Fibroblast of pulmonary artery (primary cell): ENCODE data around the gene OSGIN1.
A peak's percentile ranks its signal among the peaks of the same experiment; 100 is the strongest.

Source experiments
- DNase-seq: peaks from one replicate; pipeline ENCODE4 v3.0.0-alpha.2; 2010; ENCODE audit warnings: low read depth
- H3K4me3 ChIP-seq: replicated peaks from 2 replicates; pipeline ENCODE4 v1.5.1; 2011; ENCODE audit warnings: low read depth, mild to moderate bottlenecking, control low read depth, low read length, moderate library complexity
- CTCF ChIP-seq: IDR thresholded peaks from 2 replicates; pipeline ENCODE4 v1.5.1; 2011; ENCODE audit warnings: mild to moderate bottlenecking, control low read depth, low read length, inconsistent platforms; ENCODE audit errors: missing control alignments

The OSGIN1 gene

DNA sequence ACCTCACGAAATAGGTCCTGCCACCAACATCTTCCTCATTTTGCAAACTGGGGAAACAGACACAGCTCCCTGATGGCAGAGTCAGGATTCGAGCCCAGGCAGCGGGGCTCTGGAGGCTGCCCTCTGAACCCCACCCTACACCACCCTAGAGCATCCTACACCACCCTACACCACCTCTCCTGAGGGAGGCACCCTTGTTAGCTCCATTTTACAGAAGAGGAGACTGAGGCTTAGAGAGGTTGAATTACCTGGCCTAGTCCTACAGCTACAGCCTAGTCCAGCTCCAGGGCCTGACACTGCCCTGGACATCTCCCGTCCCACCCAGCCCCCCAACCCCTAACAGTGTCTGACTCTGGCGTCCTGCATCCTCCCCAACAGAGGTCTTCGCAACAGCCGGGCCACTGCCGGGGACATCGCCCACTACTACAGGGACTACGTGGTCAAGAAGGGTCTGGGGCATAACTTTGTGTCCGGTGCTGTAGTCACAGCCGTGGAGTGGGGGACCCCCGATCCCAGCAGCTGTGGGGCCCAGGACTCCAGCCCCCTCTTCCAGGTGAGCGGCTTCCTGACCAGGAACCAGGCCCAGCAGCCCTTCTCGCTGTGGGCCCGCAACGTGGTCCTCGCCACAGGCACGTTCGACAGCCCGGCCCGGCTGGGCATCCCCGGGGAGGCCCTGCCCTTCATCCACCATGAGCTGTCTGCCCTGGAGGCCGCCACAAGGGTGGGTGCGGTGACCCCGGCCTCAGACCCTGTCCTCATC is 11.8 kb downstream of the OSGIN1 start:
- DNase-seq: no peak
- H3K4me3 ChIP-seq: no peak overlapping the region
- TF ChIP-seq CTCF: no peak

DNA sequence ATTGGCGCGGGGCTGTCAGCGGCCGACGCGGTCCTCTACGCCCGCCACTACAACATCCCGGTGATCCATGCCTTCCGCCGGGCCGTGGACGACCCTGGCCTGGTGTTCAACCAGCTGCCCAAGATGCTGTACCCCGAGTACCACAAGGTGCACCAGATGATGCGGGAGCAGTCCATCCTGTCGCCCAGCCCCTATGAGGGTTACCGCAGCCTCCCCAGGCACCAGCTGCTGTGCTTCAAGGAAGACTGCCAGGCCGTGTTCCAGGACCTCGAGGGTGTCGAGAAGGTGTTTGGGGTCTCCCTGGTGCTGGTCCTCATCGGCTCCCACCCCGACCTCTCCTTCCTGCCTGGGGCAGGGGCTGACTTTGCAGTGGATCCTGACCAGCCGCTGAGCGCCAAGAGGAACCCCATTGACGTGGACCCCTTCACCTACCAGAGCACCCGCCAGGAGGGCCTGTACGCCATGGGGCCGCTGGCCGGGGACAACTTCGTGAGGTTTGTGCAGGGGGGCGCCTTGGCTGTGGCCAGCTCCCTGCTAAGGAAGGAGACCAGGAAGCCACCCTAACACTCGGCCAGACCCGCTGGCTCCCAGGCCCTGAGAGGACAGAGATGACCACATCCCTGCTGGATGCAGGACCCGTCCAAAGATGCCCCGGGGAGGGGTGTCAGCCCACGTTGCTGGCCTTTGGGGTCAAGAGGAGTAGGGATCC is 12.6 kb downstream of the OSGIN1 start:
- TF ChIP-seq CTCF: no peak
- no peak for DNase-seq
- no peak overlapping the region for H3K4me3 ChIP-seq

DNA sequence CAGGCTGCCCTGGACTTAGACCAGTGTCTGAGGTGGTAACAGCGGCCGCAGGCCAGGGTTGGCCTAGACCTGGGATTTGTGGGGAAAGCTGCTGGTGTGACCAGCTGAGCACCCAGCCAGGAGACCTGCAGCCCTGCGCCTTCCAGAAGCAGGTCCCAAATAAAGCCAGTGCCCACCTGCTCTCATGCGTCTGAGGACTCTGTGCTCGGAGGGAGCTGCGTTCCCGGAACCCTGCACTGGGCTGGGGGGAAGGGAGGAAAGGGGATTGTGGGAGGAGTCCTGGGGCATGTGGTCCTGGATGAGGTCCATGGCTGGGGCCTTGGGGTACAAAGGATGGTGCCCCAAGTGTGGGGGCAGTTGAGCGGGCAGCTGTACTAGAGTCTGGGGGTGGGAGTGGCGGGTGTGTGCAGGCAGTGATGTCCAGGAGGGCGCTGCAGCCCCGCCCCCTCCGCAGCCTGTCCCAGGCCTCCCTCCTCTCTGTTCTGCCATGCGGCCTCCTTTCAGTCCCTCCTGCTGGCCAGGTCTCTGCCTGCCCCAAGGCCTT is 13.2 kb downstream of the OSGIN1 start:
- TF ChIP-seq CTCF: no peak
- DNase-seq: no peak
- H3K4me3 ChIP-seq: no peak overlapping the region

GRCh38 chr16:83967091-83967490 is 14.1 kb downstream of the OSGIN1 start:
- no peak for DNase-seq
- TF ChIP-seq CTCF: no peak

GRCh38 chr16:83967838-83968305 is 14.8 kb downstream of the OSGIN1 start, which contains the start of gene NECAB2:
Gene NECAB2, plus strand, starts transcription at chr16:83968244. Its CDS starts 405 bp downstream, at chr16:83968649.
- H3K4me3 ChIP-seq: peak within 1 kb of the TSS; percentile 30
- DNase-seq: peak; percentile 23
- TF ChIP-seq CTCF: peak; percentile 25

More at GRCh38 chr16:83967091-83967490, 14.1 kb downstream of the OSGIN1 start:
- H3K4me3 ChIP-seq: no peak overlapping the region

GRCh38 chr16:83968306-83968851 is 15.3 kb downstream of the OSGIN1 start:
- TF ChIP-seq CTCF: no peak
- DNase-seq: no peak
- H3K4me3 ChIP-seq: peak overlapping the region; percentile 30
